Tibial artery (tissue), 4 donors: ENCODE measurements around the gene PLOD3.

ENCODE experiments used
- DNase-seq, 2 donors: peaks; one replicate each; pipeline ENCODE4 v3.0.0-alpha.2; 2019
- H3K27ac ChIP-seq, 2 donors: fragments of 200-600 bp; sonication (generic) in 1 of 2; 1 replicate in 1 of 2; 2 replicates in 1 of 2; pipeline ENCODE4 v1.5.1; 2018 to 2019; ENCODE audit warnings: mild to moderate bottlenecking in 1 of 2
- H3K27me3 ChIP-seq, 2 donors: fragments of 200-600 bp; sonication (generic) in 1 of 2; one replicate each; pipeline versions ENCODE4 v1.5.1 to v1.6.0; 2016 to 2019
- H3K36me3 ChIP-seq, 3 donors: fragments of 200-600 bp; sonication (generic) in 2 of 3; one replicate each; pipeline ENCODE4 v1.5.1; 2016 to 2019; ENCODE audit warnings: mild to moderate bottlenecking in 2 of 3
- H3K4me1 ChIP-seq, 4 donors: fragments of 200-600 bp; sonication (generic) in 2 of 4; 1 replicate in 3 of 4; 2 replicates in 1 of 4; pipeline ENCODE4 v1.5.1; 2016 to 2019
- H3K4me3 ChIP-seq, 2 donors: fragments of 200-600 bp; sonication (generic) in 1 of 2; 1 replicate in 1 of 2; 2 replicates in 1 of 2; pipeline ENCODE4 v1.5.1; 2018 to 2019; ENCODE audit warnings: mild to moderate bottlenecking in 2 of 2
- H3K9me3 ChIP-seq, 3 donors: fragments of 200-600 bp; sonication (generic) in 1 of 3; one replicate each; pipeline ENCODE4 v1.5.1; 2016 to 2019
- CTCF ChIP-seq, 2 experiments: fragments of 200-600 bp in 1 of 2; fragments of 450-650 bp in 1 of 2; IDR thresholded peaks; one replicate each; pipeline ENCODE4 v1.5.1; 2017 to 2019; ENCODE audit warnings: antibody characterized with exemption in 2 of 2, mild to moderate bottlenecking in 1 of 2, moderate library complexity in 1 of 2
- intact Hi-C: fragments of 100-400 bp; cut with DNase I; formaldehyde crosslinking; loops from one replicate; pipeline ENCODE4 v1.15.0; 2023; ENCODE audit warnings: low total_unique reads

The PLOD3 gene

GRCh38 chr7:101166909-101167644 is 50.3 kb downstream of the PLOD3 start:
- no peak overlapping the region for H3K4me3 ChIP-seq
- no peak for DNase-seq

GRCh38 chr7:101166648-101166908 is 50.8 kb downstream of the PLOD3 start:
- H3K36me3 ChIP-seq = no peaks in the 10 kb centered on the region
- no peak overlapping the region for H3K27ac ChIP-seq
- no peak for TF ChIP-seq CTCF (IDR thresholded peaks at IDR 0.05)
- no peak for DNase-seq
- H3K4me1 ChIP-seq = peaks cover 0 to 56% (median 43%) of the 10 kb centered on the region in 4 donors
- H3K27me3 ChIP-seq = peaks cover 5 to 99% of the 10 kb centered on the region in 2 donors
- H3K9me3 ChIP-seq = no peaks in the 10 kb centered on the region
- intact Hi-C loops = loop anchor here (10.0 kb wide), 1 partner anchor 272 kb away; the partner anchor contains the start of gene ACHE
- H3K4me3 ChIP-seq = no peak overlapping the region

More at GRCh38 chr7:101166909-101167644, 50.3 kb downstream of the PLOD3 start:
- Histone ChIP-seq H3K27me3 (peaks cover 5 to 99% of the 10 kb centered on the region in 2 donors), H3K27ac (no peak overlapping the region), H3K4me1 (peaks cover 0 to 60% (median 47%) of the 10 kb centered on the region in 4 donors), H3K9me3 (no peaks in the 10 kb centered on the region), H3K36me3 (no peaks in the 10 kb centered on the region)
- no peak for TF ChIP-seq CTCF (IDR thresholded peaks at IDR 0.05)
- intact Hi-C loops = loop anchor here (10.0 kb wide), 1 partner anchor 272 kb away; the partner anchor contains the start of gene ACHE

GRCh38 chr7:101165958-101166647 is 51.3 kb downstream of the PLOD3 start:
- DNase-seq = no peak
- peaks cover 0 to under 1% (median 0%) of the 10 kb centered on the region in 3 donors for H3K36me3 ChIP-seq
- intact Hi-C loops = loop anchor here (10.0 kb wide), 1 partner anchor 271 kb away; the partner anchor contains the start of gene ACHE
- peaks cover 5 to 99% of the 10 kb centered on the region in 2 donors for H3K27me3 ChIP-seq
- H3K4me3 ChIP-seq = peak overlapping the region in 1 of 2 donors; percentile 6
- no peaks in the 10 kb centered on the region for H3K9me3 ChIP-seq
- no peak overlapping the region for H3K27ac ChIP-seq
- peaks cover 0 to 52% (median 41%) of the 10 kb centered on the region in 4 donors for H3K4me1 ChIP-seq
- no peak for TF ChIP-seq CTCF (IDR thresholded peaks at IDR 0.05)

- peak; percentile 89 to 90 for DNase-seq
- H3K4me3 ChIP-seq = peak within 1 kb of the TSS in 1 of 2 donors; percentile 6
- H3K27ac ChIP-seq = no peak within 1 kb of the TSS
- H3K27me3 ChIP-seq = peaks cover 5 to 100% of the 10 kb centered on the region in 2 donors
- H3K36me3 ChIP-seq = peaks cover 7% of the 10 kb centered on the region in 3 donors
- H3K9me3 ChIP-seq = no peaks in the 10 kb centered on the region
- TF ChIP-seq CTCF (IDR thresholded peaks at IDR 0.05) = no peak
- intact Hi-C loops = loop anchor here (10.0 kb wide), 1 partner anchor 271 kb away; the partner anchor contains the start of gene ACHE
- H3K4me1 ChIP-seq = peaks cover 0 to 51% (median 40%) of the 10 kb centered on the region in 4 donors
Observed at GRCh38 chr7:101165075-101165957, 52.1 kb downstream of the PLOD3 start, which contains the start of gene VGF. Gene VGF (minus strand): TSS chr7:101165569. CDS start chr7:101164843, 726 bp downstream.
